B cell (primary cell): Measurements from ENCODE around the gene USP12. TPM values are rescaled to one million over a fixed set of nuclear protein-coding genes. Genes with fewer than 3 reads are reported as not detected.

Experiments used
- ATAC-seq: fragments of 200-7000 bp; cut with Tn5 transposase; one replicate; pipeline ENCODE4 v1.10.0; 2021; ENCODE audit warnings: low read depth, mild to moderate bottlenecking, moderate number of reproducible peaks, moderate library complexity
- CTCF ChIA-PET: fragments of 350-600 bp; sonication (Branson Sonifier 250); formaldehyde crosslinking; loops from one replicate; lab custom pipeline; 2021; ENCODE audit warnings: antibody characterized with exemption, inconsistent platforms; lab: Charles Lee
- POLR2A ChIA-PET: fragments of 350-600 bp; sonication (Branson Sonifier 250); formaldehyde crosslinking; loops from one replicate; lab custom pipeline; 2021; ENCODE audit warnings: antibody characterized with exemption; lab: Charles Lee
- DNase-seq: peaks from one replicate; pipeline ENCODE4 v3.0.0; 2013
- H2AFZ ChIP-seq: 2 replicates; pipeline ENCODE4 v1.6.1; 2012; ENCODE audit warnings: mild to moderate bottlenecking, low read depth, low read length; ENCODE audit not compliant: insufficient read depth, poor library complexity, severe bottlenecking
- H3K27ac ChIP-seq, 2 donors: 1 replicate in 1 of 2; 2 replicates in 1 of 2; pipeline ENCODE4 v1.5.1; 2012 to 2013; ENCODE audit warnings: low read length in 2 of 2, mild to moderate bottlenecking in 2 of 2, moderate library complexity in 1 of 2
- H3K27me3 ChIP-seq, 4 experiments: fragments of 200-600 bp in 1 of 4; sonication (generic) in 1 of 4; replicated peaks in 1 of 4; 1 replicate in 2 of 4; 2 replicates in 2 of 4; pipeline versions ENCODE4 v1.6.1 to v1.7.0; 2013 to 2016; ENCODE audit warnings: low read length in 3 of 4, mild to moderate bottlenecking in 2 of 4, mixed read lengths in 1 of 4, moderate library complexity in 1 of 4; ENCODE audit not compliant: insufficient read depth in 4 of 4, control insufficient read depth in 3 of 4; ENCODE audit errors: control extremely low read depth in 1 of 4
- H3K36me3 ChIP-seq, 2 experiments: replicated peaks in 1 of 2; 1 replicate in 1 of 2; 2 replicates in 1 of 2; pipeline versions ENCODE4 v1.6.1 to v1.7.1; 2013; ENCODE audit warnings: low read length in 1 of 2; ENCODE audit not compliant: insufficient read depth in 2 of 2, control insufficient read depth in 1 of 2; ENCODE audit errors: control extremely low read depth in 1 of 2, extremely low read depth in 1 of 2
- H3K4me1 ChIP-seq, 2 donors: fragments of 200-600 bp in 1 of 2; sonication (generic) in 1 of 2; 1 replicate in 1 of 2; 2 replicates in 1 of 2; pipeline versions ENCODE4 v1.5.1 to v1.6.1; 2013 to 2017; ENCODE audit warnings: low read length in 2 of 2; ENCODE audit not compliant: control insufficient read depth in 2 of 2, insufficient read depth in 2 of 2
- H3K4me2 ChIP-seq: replicated peaks from 2 replicates; pipeline ENCODE3; 2012; ENCODE audit warnings: mild to moderate bottlenecking, low read depth, low read length; ENCODE audit not compliant: poor library complexity, severe bottlenecking
- H3K4me3 ChIP-seq, 5 experiments: fragments of 200-600 bp in 1 of 5; sonication (generic) in 1 of 5; 1 replicate in 3 of 5; 2 replicates in 2 of 5; pipeline versions ENCODE4 v1.5.1 to v1.7.0; 2011 to 2016; ENCODE audit warnings: low read length in 4 of 5, mild to moderate bottlenecking in 4 of 5, low read depth in 2 of 5, control low read depth in 1 of 5, moderate library complexity in 1 of 5; ENCODE audit not compliant: insufficient read depth in 1 of 5; ENCODE audit errors: control extremely low read depth in 1 of 5, extremely low read depth in 1 of 5
- H3K79me2 ChIP-seq: fragments of 200-600 bp; sonication (generic); one replicate; pipeline ENCODE4 v1.6.0; 2016; ENCODE audit warnings: low read length; ENCODE audit not compliant: control insufficient read depth, insufficient read depth
- H3K9ac ChIP-seq: fragments of 200-600 bp; sonication (generic); 2 replicates; pipeline ENCODE4 v1.6.1; 2017; ENCODE audit warnings: mild to moderate bottlenecking, low read length, moderate library complexity
- H3K9me3 ChIP-seq, 3 donors: one replicate each; pipeline versions ENCODE4 v1.6.1 to v1.7.1; 2013; ENCODE audit warnings: low read length in 2 of 3; ENCODE audit not compliant: control insufficient read depth in 2 of 3, insufficient read depth in 1 of 3; ENCODE audit errors: control extremely low read depth in 1 of 3
- H4K20me1 ChIP-seq: 2 replicates; pipeline ENCODE4 v1.6.0; 2012; ENCODE audit warnings: mild to moderate bottlenecking, low read length; ENCODE audit not compliant: insufficient read depth, control insufficient read depth, poor library complexity, severe bottlenecking
- H3K27ac Mint-ChIP-seq: one replicate; pipeline ENCODE4 v1.8.0; 2021; ENCODE audit warnings: mixed read lengths
- H3K27me3 Mint-ChIP-seq: one replicate; pipeline ENCODE4 v1.8.0; 2021; ENCODE audit warnings: mixed read lengths
- H3K4me1 Mint-ChIP-seq: one replicate; pipeline ENCODE4 v1.8.0; 2021; ENCODE audit warnings: mixed read lengths
- H3K4me3 Mint-ChIP-seq: one replicate; pipeline ENCODE4 v1.8.0; 2021; ENCODE audit warnings: mixed read lengths
- H3K9me3 Mint-ChIP-seq: one replicate; pipeline ENCODE4 v1.8.0; 2022; ENCODE audit warnings: mixed read lengths; ENCODE audit not compliant: insufficient read depth
- CTCF ChIP-seq: fragments of 200-600 bp; IDR thresholded peaks from one replicate; pipeline ENCODE4 v1.8.0; 2022; ENCODE audit warnings: antibody characterized with exemption, mild to moderate bottlenecking
- EZH2 ChIP-seq: IDR thresholded peaks from 2 replicates; pipeline ENCODE4 v1.6.1; 2012; ENCODE audit warnings: borderline replicate concordance, low read depth, mild to moderate bottlenecking, moderate library complexity, low read length; ENCODE audit not compliant: insufficient read depth, poor library complexity, severe bottlenecking
- WGBS: methylation state at CpG from one replicate; pipeline ENCODE4 v1.1.5; 2013; ENCODE audit warnings: missing lambda C conversion rate; ENCODE audit not compliant: insufficient coverage; 5-methylcytosine and 5-hydroxymethylcytosine counted together
- intact Hi-C: fragments of 100-400 bp; cut with micrococcal nuclease; formaldehyde crosslinking; loops from one replicate; pipeline ENCODE4 v1.10.0; 2022
- polyA plus RNA-seq: library from polyadenylated mRNA; depleted of rRNA; stranded (reverse); fragments of >200 nt; gene quantifications from 2 replicates; pipeline ENCODE4 v1.2.3, GENCODE V29; 2012
- total RNA-seq, 2 donors: library from RNA; stranded (reverse); fragments of 120-200 nt in 1 of 2; gene quantifications; 1 replicate in 1 of 2; 2 replicates in 1 of 2; pipeline versions ENCODE4 v1.2.3 to v1.2.4, GENCODE V29; 2013 to 2022

Gene USP12
- total and polyA plus RNA-seq, 2 donors (not counting 1 experiment from before 2014, with no cell fraction given), result 21.7 to 46.3 TPM

GRCh38 chr13:27135023-27135422 is 36.6 kb downstream of the USP12 start:
- intact Hi-C loops, result no loop called here
- ChIA-PET POLR2A (no interaction called here), CTCF (interaction anchor here (0.7 kb wide), 1 partner anchor 22 kb away, joined by 3 read pairs; no protein-coding TSS in a partner anchor)
- WGBS, result 83% methylated on average over 1 of the region's 5 CpGs
- Mint-ChIP-seq H3K4me3 (no peak overlapping the region), H3K27me3 (no peaks in the 10 kb centered on the region), H3K4me1 (peaks cover 65% of the 10 kb centered on the region), H3K27ac (no peak overlapping the region), H3K9me3 (peaks cover 3% of the 10 kb centered on the region)
- peaks cover 98% of the 10 kb centered on the region for H3K79me2 ChIP-seq
- H3K36me3 ChIP-seq, result peaks cover 0 to 2% of the 10 kb centered on the region in 2 experiments
- no peak overlapping the region for H3K4me3 ChIP-seq
- H3K27me3 ChIP-seq, result no peaks in the 10 kb centered on the region
- no peak for DNase-seq
- no peak overlapping the region for H3K9ac ChIP-seq
- H3K4me1 ChIP-seq, result peaks cover 21 to 26% of the 10 kb centered on the region in 2 donors
- no peak for TF ChIP-seq EZH2
- no peak overlapping the region for H3K27ac ChIP-seq
- ATAC-seq, result no peak
- peaks cover 74% of the 10 kb centered on the region for H4K20me1 ChIP-seq
- H3K4me2 ChIP-seq, result no peak overlapping the region
- H2AFZ ChIP-seq, result no peak overlapping the region
- H3K9me3 ChIP-seq, result peaks cover 3 to 8% (median 5%) of the 10 kb centered on the region in 3 donors

GRCh38 chr13:27133889-27134288 is 37.7 kb downstream of the USP12 start:
- POLR2A ChIA-PET, result no interaction called here
- Histone ChIP-seq H3K79me2 (peaks cover 98% of the 10 kb centered on the region), H3K9ac (no peak overlapping the region), H3K27ac (no peak overlapping the region), H3K36me3 (peaks cover 0 to 2% of the 10 kb centered on the region in 2 experiments), H3K9me3 (peaks cover 3 to 13% (median 12%) of the 10 kb centered on the region in 3 donors), H2AFZ (no peak overlapping the region), H3K27me3 (no peaks in the 10 kb centered on the region), H4K20me1 (peaks cover 73% of the 10 kb centered on the region), H3K4me1 (peaks cover 21 to 26% of the 10 kb centered on the region in 2 donors), H3K4me2 (no peak overlapping the region), H3K4me3 (no peak overlapping the region)
- DNase-seq (no peak), ATAC-seq (no peak)
- no CpG with 5 or more reads among the region's 2 CpGs for WGBS
- no peak overlapping the region for H3K27ac Mint-ChIP-seq
- CTCF ChIA-PET, result no interaction called here
- no peak for TF ChIP-seq CTCF
- TF ChIP-seq EZH2, result no peak
- H3K27me3 Mint-ChIP-seq, result no peaks in the 10 kb centered on the region
- peaks cover 3% of the 10 kb centered on the region for H3K9me3 Mint-ChIP-seq
- no peak overlapping the region for H3K4me3 Mint-ChIP-seq
- intact Hi-C loops, result no loop called here
- peaks cover 65% of the 10 kb centered on the region for H3K4me1 Mint-ChIP-seq
